Measurements from ENCODE around the gene PLA2G12A.
"Not testable (repeated sequence)": the region's sequence is repeated elsewhere in the genome, so short reads cannot be mapped to it uniquely, and the experiment has no call there.

Gene PLA2G12A

DNA sequence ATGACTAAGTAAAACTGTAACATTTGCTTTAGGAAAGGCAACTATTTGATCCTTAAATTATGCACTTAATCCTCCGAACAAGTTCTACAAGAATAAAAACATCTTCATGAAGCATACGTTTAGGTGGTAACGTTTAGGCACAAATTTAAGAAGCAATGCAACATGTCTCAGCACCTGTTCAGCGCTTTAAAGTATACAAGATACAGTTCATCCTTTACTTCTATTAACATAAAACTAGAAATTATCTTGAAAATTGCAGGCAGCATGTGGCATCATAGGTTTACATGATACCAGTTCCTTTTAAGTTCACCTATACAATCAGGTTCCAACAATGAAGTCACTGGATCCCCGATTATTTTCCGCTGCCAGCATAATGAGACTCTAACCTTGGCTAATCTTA, 1.5 kb downstream of the PLA2G12A start:
- no peak for DNase-seq

DNA sequence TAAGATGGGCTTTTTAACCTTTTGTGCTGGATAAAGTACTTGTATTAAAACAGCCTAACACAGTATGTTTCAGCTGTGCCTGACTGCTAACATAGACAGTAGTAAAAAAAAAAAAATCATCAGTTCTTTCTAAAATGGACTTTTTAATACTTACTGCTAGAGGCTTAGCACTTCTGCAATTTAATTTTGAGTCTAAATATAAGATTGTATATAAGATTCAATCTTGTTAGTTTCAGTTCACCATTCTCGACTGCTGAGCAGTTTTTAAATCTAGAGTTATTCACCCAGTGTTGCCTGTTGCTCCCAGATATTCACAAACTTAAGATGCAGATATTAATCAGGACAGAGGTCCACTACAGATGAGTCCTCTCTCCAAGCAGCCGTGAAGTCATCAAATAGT, 6.8 kb downstream of the PLA2G12A start:
- DNase-seq: no peak

DNA sequence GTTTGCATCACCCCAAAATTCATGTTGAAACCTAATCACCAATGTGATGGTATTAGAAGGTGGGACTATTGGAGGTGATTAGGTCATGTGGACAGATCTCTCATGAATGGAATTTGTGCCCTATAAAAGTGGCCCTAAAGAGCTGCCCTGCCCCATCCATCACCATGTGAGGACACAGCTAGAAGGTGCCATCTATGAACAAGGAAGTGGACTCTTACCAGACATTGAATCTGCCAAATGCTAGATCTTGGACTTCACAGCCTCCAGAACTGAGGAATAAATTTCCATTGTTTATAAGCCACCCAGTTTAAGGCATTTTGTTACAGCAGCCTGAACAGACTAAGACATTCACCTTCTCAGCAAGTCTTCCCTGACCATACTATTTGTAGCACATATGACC, 7.5 kb downstream of the PLA2G12A start:
- no peak for DNase-seq

DNA sequence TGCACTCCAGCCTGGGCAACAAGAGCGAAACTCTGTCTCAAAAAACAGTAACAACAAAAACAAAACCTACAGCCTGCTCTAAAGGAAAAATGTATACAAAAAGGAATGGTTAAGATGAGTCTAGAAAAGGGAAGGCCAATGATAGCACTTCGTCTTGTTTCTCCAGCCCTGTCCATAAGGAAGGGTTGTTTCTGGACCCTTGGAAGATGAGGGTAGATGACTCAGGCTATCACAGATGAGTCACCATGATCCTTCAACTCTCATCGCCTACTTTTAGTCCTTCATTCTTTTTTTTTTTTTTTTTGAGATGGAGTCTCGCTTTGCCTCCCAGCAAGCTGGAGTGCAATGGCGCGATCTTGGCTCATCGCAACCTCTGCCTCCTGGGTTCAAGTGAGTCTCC, 8.8 kb downstream of the PLA2G12A start:
- DNase-seq: no peak

DNA sequence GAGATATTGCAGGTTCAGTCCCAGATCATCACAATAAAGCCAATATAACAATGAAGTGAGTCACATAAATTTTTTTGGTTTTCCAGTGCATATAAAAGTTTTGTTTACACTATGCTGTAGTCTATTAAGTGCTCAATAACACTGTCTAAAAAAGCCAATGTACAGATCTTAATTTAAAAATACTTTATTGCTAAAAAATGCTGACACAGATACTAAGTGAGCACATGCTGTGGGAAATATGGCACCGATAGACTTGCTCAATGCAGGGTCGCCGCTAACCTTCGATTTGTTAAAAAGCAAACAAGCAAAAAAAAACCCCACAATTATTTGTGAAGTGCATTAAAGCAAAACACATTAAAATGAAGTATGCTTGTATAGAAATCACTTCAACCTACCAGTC, 10.3 kb downstream of the PLA2G12A start:
- DNase-seq: no peak

DNA sequence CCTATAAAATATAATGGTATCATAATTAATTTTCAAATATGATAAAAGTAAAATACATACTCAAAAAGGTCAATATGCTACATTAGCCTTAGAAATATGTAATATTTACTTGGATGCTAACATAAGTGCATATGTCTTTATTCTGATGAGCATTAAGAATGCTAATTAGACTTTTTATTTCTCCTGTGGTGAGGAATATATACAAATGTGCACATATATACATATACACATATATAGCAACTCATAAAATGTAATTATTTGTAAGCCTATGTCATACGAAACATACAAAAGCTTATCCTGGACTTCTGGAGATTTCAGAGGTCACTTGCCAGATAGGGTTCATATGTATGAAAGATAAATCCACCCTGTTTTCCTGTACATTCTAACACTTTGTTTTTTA, 11.1 kb downstream of the PLA2G12A start:
- no peak for DNase-seq

DNA sequence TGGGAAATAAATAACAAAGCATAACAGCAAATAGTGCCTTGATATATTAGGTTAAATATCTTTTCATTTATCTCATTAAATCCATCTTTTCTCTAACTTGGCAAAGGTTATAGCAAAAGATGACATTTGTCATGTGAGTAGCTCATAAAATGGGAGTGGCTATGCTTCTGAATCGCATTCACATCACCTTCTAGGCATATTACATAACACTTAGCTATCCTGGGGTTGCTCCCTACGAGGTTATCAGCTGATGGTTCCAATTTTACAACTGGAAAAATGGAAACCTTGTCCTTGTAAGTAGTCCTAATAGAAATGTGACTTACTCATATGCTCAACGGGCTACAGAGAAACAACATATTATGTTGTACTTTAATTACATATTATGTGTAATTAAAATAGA, 16.4 kb downstream of the PLA2G12A start:
- DNase-seq: no peak

DNA sequence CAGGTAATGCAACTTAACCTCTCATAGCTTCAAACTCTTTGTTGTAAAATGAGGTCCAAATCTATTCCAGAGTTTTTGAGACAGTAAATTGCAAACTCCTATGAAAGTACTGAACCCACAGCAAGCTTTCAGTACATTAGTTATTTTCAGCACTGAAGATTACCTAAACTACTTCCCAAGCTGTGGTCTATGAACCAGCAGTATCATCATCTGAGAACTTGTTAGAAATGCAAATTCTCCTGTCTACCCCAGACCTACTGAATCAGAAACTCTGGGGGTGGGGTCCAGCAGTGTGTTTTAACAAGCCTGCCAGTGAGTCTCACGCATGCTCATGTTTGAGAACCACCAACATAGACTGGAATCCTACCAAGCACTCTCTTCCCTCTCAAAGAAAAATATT, 20.9 kb downstream of the PLA2G12A start:
- DNase-seq: no peak

DNA sequence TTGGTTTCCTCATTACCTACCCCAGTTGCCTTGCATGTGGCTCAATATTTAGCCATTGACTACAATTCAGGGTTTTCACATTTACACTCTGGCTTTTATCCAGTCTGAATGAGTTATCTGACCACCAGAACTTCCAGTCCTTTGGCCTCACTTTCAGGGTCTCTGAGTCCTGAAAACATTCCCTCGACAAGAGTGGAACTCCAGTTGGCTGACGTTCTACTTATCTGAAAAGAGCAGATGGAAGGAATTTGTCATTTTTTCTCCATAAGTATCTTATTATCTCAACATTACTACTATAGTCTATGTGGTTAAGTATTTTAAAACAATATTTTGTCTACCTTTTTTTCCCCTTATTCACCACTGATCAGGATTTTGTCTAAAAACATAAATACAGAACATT, 21.4 kb downstream of the PLA2G12A start:
- no peak for DNase-seq

DNA sequence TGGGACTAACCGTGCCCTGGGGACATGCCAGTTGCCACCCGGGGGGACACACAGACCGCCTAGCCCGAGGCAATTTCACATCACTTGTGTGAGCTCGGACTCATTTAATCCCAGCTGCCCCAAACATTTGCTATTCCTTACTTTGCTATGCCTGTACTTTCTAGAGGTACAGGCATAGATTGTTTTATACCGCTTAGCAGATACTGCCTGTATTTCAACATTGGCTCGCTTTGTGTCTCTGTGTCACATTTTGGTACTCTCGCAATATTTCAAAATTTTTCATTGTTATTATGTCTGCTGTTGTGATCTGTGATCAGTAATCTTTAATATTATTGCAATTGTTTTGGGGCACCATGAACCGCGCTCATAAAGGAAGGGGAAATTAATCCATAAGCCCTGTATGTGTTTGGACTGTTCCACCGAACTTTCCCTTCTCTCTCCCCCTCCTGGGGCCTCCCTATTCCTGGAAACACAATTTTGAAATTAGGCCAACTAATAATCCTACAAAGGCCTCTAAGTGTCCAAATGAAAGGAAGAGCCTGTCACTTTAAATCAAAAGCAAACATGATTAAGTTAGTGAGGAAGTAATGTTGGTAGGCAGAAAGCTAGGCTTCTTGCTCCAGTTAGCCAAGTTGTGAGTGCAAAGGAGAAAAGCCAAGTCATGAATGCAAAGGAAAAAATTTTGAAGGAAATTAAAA, 26.1 kb downstream of the PLA2G12A start:
- no peak for DNase-seq

DNA sequence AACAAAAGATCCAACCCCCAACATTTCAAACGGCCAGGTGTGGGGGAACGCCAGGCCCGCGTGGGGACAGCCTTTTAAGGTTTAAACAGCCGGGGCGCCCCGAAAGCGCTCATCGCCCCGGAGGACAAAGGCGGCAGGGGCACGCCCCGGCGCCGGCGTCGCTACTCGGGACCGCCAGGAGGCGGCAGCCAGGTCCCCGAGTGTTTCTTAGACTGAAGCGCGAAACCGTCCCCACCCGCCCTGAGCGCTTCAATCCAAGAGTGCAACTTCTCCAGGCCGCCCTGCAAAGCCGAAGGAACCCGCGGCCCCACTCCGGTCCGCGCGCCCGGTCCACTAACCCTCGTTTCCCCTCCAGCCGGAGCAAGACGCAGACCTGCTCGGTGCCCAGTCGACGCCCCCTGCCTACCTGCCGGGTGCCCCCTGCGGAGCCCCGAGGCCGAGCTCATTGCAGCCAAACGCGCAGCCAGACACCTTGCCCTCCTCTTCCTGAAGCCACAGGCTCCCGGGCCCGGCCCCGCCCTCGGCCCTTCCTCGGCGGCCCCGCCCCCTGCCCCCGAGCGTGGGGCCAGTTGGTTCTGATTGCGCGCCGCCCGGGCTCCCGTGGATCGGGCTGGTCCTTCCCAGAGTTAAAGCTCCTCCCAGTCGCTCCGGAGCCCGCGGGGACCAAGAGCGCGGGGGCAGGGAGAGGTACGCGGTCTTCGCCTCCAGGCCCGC, 26.8 kb downstream of the PLA2G12A start, which contains the start of gene CASP6:
CASP6 (minus strand) TSS at position 496 of the 714 bp plus-strand sequence; CDS start at position 446, 50 bp downstream.
- peak; percentile 81 for DNase-seq

DNA sequence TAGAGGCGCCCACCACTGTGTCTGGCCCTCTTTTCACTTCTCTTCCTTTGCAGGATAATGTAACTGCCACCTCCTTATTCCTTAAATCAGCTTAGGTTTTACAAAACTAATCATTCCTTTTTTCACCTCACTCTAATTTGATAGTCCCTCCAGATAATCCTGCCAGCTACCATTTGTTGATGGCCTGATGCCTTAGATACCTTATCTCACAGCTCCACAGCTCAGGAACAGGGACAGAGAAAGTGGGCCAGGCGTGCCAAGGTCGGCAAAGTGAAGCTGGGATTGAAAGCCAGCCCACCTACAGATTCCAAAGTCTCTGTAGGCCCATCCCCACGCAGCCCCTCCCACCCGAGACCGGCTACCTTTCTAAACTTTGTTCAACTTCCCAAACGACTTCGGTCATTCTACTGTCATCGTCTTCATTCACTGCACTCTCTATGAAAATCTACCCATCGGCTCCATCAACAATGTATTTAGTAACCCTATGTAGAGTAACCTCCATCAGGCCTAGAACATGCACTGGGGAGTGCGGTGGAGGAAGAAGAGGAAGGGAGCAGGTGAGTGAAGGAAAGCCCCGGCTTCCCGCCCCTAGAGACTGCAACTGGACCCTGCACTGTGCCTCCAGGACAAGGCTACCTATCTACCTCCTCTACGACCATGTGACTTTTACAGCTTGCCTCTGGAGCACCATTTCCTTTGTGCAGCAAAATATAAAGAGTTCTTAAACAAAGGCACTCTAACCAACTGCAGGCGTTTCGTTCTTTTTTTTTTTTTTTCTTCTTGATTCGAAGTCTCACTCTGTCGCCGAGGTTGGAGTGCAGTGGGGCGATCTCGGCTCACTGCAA, 28.1 kb downstream of the PLA2G12A start:
- DNase-seq: peak; percentile 4

DNA sequence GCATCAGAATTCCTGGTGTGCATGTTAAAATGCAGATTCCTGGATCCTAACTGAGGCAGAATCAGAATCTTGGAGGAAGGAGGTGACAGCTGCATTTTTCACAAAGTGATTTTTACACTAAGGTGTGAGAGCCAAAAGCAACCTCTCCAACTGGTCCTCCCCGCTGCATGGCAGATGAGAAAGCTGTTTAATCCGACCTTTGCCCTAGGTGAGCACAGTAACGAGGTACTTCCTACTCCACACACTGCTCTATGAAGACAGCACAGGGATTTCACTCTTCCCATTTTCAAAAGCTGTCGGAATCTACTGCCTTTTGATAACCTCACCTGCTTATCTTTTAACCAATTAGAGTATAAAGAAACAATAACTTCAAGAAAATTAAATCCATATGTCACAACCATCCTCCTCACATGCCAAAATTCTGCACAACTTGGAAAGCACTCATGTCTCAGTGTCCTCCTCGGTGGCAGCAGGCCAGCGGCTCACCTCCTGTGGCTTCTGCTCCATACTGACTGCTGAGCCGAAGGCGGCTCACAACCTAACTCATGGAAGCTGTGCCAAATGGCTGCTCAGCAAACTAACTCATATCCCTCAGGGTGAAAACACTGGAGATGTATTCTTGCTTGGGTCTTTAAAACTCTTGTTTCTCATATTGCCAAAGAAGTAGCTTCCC, 30.2 kb downstream of the PLA2G12A start:
- DNase-seq: no peak

DNA sequence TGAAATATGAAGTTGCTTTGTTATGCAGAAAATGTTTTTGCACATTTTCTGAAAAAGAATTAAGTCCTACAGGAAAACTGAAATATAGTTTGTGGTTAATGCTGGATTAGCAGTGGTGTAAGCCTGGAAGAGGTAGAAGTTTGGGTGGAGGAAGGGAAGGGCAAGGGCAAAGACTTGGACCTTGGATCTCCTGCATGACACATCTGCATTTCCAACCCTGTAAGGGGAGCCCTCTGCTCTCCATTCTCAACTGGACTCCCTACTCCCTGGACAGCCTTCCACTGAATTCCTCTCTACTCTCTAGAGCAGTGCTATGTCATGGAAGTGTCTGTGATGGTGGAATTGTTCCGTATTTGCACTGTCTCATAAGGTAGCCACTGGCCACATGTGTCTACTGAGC, 31.2 kb downstream of the PLA2G12A start:
- DNase-seq: no peak

DNA sequence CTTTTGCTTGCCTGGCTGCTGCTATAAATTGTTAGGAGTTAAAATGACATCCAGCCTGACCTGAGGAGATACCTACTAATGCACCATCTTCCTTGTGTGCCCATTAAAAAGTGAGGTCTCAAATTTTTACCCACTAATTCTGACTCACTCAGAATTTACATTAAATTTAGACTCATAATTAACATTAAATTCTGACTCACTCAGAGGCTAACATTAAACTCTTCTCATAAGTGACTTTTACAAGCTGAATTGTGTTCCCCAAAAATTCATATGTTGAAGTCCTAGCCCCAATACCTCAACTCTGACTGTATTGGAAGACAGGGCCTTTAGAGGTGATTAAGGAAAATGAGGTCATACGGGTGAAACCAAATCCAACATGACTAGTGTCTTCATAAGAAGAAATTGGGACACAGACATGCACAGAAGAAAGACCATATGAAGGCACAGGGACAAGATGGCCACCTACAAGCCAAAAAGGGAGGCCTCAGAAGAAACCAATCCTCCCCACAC, 38.4 kb downstream of the PLA2G12A start:
- no peak for DNase-seq

DNA sequence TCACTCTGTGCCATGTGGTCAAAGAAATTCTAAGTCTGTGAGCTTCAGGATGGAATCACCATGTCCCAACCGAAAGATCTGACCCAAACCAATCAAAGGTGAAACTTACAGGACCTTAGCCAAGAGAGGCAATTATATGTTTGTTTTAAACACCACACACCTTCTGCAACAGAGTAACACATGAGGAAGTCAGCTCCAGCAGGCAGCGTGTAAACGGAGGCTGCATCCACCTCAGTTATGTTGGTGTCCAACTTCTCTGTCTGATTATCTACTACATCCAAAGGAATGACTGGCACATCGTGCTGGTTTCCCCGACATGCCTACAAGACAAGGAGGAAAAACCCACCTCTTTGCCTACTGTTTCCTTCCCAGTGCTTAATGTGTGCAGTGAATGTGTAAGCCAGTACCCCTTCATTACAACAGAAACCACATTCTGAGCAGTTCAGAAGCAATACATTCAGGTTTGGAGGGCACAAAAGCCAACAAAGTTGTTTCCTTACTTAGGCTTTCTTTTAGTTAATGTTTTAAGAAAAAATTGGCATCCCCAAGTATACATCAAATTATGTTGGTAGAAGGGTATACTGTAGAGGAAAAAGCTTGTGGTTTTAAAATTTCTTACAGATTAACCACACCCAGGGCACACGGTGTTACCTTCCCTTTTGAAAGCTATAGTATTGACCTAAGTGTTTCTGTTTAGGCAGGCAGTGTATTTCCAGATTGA, 39.0 kb downstream of the PLA2G12A start:
- no peak for DNase-seq

DNA sequence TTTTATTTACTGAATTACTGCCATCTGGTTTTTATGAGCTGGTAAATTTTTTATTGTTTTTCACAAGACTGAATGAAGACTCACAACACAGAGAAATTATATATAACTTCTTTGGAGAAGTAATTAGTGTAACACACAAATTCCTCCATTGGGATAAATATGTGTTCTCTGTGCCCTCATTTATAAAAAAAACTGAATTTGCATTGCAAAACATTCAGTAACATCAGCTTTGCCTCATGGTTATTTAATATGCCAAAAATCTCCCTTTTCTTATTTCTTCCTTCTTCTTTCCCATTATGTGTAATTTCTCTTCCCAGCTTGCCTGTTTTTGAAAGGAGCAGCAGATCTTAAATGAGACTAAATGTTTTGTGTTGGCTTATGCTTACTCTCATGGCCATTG, 45.1 kb downstream of the PLA2G12A start:
- DNase-seq: no peak

DNA sequence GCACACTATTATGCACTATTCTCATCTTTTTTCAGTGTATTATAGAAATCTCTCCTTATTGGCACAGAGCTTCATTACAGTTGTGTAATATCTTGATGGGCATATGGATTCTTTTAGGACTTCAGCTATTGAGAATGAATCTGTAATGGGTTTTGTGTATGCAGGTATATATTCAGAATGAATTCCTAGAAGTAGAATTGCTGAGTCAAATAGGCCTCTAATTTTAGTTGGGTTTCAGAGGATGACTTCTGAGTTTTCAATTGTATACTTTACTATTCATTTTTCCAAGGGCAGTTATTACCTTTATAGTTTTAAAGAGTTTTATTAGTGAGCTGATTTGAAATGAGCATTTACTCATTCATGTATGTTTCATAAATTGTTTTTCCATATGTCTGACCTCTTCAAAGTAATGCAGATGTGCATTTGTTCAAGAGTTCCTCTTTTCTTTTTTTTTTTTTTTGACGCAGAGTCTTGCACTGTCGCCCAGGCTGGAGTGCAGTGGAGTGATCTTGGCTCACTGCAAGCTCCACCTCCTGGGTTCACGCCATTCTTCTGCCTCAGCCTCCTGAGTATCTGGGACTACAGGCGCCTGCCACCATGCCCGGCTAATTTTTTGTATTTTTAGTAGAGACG, 46.1 kb downstream of the PLA2G12A start:
- DNase-seq: no peak

DNA sequence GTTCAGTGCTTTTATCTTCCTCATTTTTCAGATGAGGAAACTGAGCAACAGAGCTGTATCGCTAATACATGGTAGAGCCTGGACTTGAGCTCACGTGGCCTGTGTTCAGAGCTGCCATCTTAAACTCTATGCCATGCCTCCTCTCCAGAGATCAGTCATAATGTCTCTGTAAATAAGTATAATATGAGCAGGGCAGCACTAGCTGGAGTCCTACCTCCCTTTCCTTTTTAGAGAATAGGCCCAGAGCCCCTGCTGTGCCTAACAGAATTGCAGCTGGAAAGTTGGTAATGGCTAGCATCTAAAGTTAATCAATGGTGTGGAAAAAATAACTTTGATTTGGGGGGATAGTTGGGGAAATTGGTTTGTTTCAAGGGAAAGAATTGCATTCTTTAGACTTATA, 47.0 kb downstream of the PLA2G12A start:
- no peak for DNase-seq

DNA sequence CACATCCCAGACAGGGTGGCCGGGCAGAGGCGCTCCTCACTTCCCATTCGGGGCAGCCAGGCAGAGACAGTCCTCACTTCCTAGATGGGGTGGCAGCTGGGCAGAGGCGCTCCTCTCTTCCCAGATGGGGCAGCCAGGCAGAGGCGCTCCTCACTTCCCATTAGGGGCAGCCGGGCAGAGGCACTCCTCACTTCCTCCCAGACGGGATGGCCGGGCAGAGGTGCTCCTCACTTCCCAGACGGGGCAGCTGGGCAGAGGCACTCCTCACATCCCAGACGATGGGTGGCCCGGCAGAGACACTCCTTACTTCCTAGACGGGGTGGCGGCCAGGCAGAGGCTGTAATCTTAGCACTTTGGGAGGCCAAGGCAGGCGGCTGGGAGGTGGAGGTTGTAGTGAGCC, 50.9 kb downstream of the PLA2G12A start:
- DNase-seq: not testable (repeated sequence)

DNA sequence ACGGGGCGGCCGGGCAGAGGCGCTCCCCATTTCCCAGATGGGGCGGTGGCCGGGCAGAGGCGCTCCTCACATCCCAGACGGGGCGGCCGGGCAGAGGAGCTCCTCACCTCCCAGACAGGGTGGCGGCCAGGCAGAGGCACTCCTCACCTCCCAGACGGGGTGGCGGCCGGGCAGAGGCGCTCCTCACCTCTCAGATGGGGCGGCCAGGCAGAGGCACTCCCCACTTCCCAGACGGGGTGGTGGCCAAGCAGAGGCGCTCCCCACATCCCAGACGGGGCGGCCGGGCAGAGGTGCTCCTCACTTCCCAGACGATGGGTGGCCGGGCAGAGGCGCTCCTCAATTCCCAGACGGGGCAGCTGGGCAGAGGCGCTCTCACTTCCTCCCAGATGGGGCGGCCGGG, 51.4 kb downstream of the PLA2G12A start:
- not testable (repeated sequence) for DNase-seq

DNA sequence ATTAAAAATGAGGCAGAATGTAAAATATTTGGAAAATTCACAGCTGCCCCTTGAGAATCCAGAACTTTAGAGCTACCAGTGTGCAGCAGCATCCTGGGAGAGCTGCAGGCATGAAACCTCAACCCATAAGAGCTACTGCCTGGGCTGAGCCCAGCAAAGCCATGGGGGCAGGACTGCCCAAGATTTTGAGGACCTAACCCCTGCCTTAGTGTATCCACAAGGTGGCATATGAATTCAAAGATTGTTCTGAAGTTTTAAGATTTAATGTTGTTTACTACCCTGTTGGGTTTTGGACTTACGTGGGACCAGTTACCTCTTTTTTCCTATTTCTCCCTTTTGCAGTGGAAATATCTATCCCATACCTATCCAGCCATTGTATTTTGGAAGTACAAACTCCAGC, 53.0 kb downstream of the PLA2G12A start:
- DNase-seq: no peak
